GOT3 (cell line): ENCODE results near the gene ABTB1.

Experiments
- DNase-seq: peaks from one replicate; lab custom pipeline; 2025; ENCODE audit warnings: mixed read lengths; lab: John Stamatoyannopoulos, UW

ABTB1 gene

GRCh38 chr3:127672429-127673190 lies at the start of gene ABTB1:
Gene ABTB1 (plus strand): TSS chr3:127672952. CDS start chr3:127673026, 74 bp downstream.
- DNase-seq: peak; percentile 46

DNA sequence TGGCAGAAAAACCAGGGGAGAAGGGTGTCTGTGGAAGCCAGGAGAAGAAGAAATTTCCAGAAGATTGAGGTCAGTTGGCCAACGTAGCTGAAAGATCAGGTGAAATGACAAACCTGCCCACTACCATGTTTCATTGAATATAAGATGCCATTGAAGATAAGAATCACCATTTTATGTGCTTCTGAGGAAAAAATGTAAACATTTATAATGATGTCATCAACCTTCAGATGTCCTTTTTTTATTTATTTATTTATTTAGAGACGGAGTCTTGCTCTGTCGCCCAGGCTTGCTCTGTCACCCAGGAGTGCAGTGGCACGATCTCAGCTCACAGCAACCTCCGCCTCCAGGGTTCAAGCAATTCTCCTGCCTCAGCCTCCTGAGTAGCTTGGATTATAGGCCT lies 48.7 kb upstream of the ABTB1 start:
- no peak for DNase-seq

DNA sequence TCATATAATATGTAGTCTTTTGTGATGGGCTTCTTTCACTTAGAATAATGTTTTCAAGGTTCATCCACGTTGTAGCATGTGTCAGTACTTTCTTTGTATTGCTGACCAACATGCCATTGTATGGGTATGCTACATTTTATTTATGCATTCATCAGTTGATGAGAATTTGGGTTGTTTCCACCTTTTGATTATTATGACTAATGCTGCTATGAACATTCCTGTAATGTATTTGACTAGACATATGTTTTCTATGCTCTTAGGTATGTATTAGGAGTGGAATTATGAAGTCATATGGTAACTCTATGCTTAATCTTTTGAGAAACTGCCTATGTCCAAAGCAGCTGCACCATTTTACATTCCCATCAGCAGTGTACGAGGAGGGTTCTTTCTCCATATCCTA lies 46.9 kb upstream of the ABTB1 start:
- no peak for DNase-seq

GRCh38 chr3:127628426-127628787 lies 44.3 kb upstream of the ABTB1 start:
- DNase-seq: no peak

DNA sequence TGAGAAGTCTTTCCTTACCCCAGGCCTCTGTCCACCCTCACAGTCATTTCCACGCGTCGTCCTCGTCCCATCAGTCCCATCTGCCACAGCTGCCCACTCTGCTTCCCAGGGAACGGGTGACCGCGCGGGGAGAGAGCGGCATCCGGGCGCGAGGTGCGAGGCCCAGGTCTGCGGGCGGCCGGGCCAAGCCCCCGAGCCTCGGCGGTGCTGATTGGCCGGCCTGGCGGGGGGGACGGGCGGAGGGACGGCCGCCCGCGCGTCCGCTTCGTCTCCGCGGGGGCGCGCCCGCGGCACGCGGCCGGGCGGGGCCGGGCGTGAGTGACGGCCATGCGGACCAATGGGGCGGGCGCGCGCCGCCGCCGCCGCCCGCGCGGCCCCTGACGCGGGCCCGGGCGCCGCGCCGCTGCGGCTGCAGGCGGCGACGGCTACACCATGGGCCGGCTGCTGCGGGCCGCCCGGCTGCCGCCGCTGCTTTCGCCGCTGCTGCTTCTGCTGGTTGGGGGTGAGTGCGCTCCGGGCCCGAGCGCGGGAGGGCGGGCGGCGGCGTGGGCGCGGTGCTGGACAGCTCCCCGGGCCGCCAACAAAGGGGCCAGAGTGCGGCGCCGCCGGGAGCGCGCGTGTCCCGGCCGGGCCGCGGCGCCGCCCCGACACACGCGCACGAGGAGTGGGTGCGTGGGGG lies 43.8 kb upstream of the ABTB1 start, which contains the start of gene PODXL2:
PODXL2 (plus strand) TSS at position 398 of the 679 bp plus-strand sequence; CDS start at position 433, 35 bp downstream.
- no peak for DNase-seq

DNA sequence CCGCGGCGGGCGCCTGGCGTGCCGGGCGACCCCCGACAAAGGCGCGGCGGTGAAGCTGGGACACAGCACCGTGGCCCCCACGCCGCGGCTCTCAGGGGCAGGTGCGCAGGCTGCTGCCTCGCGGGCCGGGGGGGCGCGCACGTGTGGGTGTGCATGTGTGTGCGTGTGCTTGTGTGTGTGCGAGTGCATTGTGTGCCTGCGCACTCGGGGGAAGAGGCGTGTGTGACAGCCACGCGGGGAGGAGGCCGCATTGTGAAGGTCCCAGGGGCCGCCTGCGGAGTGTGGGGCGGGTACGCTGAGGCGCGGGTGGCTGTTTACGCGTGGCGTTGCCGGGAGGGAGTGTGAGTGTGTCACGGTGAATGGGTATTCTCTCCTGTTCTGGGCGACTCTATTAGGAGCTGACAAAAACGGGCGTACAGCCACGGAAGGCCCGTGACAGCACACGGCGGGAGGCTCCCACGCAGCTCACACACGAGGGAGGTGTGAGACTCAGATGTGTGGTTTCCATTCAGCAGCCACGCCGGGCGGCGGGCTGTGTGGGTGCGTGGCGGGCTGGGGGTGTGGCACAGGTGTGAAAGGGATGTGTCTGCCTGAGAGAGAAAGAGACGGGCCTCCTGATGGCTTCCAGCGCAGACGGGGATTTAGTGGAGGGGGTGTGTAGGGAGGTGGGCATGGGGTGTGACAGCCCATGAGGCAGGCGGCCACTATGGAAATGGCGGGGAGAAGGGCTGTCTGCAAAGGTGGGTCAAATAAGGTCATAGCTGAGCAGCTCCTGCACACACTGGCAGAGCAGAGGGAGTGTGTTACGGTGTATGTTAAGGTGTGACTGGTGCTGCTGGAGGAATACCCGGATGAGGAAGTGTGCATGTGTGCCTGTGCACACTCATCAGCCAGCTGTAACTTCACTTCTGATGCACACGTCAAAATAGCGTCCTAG lies 43.0 kb upstream of the ABTB1 start:
- no peak for DNase-seq

DNA sequence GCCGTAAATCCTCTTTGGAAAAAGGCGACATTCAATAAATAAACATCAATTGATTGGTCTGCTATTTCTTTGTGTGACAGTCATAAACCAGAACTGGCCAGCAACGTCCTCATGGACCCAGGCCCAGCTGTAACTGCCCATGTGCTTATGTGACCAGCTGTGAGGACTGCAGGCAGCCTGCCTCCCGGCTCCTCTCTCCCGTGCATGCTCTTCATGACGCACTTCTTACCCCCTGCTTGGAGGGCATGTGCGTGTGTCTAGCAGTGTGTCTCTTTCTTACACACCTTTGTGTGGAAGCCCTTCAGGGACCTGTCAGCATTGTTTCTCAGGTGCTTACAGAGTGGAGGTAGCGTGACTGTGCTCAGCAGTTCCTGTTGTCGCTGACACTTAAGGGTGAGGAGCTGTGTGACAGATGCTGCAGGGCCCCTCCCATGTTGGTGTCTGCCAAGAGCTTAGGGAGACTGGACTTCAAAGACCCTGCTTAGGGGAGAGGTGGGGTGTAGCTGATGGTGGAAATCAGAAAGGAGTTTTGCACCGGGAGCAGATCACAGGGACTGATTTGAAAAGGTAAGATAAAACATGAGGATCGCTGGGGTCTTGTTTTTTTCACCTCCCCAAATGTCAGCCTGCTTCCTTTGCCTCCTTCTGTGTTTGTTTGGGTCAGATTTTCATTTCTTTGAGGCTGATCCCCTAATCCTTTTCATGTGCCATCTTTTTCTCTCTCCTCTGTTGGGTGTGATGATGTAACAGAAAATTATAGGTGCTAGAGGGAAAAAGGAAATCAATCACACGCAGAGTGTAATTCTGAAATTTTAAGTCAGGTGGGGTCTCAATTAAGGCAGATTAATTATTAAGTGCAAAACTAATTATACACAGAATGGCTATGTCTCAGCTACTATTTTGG lies 41.7 kb upstream of the ABTB1 start:
- no peak for DNase-seq

DNA sequence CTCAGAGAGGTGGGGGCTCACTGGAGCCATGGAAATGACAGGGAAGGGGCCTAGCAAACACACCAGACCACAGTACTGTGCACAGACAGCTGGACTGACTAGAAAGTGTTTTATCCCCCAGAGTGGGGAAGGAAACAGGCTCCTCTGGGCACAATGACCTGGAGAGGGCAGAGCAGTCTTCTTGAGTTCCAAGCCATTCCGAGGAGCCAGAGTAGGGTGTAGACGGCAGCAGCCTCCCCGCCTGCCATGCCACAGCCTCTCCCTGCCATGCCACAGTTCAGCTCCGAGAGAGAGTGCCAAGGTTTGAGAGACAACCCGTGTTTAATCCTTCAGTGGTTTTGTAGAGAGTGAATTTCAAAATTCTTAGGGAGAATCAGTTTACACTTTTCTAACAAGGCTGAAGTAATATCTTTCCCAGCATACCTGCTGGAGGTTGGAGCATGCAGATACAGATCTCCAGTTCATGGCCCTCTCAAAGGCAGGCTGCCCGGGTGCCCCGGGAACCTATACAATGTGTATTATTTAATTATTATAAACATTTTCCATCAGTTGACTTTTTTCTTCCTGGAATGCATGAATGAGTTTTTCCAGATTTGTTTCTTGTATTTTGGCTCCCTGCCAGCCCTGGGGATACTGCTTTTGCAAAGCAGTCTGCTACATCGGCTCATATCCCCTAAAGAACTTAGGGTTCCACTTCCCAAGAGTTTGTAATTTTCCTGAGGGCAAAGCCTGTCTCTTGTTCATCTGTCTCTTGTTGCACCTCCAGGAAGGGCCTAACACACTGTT lies 40.5 kb upstream of the ABTB1 start:
- DNase-seq: no peak

DNA sequence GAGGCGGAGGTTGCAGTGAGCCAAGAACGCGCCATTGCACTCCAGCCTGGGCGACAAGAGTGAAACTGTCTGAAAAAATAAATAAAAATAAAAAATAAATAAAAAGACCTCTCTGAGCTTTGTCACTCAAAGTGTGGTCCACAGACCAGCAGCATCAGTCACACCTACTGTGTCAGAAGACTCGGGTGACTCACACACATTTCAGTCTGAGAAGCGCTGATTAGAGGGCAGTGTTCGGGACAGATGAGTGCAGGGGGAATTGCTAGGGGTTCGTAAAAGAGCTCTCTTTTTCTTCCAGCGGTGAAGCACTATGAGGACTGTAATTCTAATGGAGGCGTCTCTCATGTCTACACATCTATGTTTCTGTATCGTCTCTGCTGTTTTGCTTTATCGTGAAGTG lies 38.1 kb upstream of the ABTB1 start:
- DNase-seq: no peak

DNA sequence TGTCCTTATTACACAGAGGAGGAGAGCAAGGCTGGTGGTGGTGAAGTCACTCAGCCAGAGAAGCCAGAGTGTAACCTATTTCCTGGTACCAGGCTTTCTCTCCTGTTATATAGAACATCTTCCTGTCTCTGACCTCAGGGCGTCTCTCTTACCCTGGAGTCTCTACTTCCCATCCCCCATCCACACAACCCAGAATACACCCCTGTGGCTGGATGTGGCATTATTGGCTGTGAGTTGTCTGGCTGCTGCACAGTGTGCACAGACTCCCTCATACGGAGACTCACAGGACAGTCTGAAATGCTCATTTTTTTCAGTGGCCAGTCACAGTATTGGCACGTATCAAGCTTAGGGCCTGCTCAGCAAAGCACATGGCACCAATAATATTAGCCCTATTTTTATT lies 35.2 kb upstream of the ABTB1 start:
- DNase-seq: no peak

DNA sequence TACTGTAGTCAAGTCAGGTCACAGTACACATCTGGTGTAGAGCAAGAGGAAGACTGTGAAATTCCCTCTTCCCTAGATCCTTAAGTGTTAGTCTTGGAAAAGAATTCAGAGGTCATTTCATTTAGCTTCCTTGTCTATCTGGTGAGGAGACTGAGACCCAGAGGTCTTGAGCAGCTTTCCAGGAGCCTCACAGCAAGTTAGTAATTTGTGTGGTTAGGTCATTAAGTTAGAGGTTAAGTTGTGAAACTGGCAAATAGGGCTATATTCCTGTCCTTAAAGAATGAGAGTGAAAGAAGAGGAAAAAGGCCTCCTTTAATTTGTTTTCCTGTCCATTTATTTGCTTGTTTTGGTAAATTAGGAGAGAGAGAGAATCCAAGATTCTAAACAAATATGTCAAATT lies 34.8 kb upstream of the ABTB1 start:
- DNase-seq: no peak

DNA sequence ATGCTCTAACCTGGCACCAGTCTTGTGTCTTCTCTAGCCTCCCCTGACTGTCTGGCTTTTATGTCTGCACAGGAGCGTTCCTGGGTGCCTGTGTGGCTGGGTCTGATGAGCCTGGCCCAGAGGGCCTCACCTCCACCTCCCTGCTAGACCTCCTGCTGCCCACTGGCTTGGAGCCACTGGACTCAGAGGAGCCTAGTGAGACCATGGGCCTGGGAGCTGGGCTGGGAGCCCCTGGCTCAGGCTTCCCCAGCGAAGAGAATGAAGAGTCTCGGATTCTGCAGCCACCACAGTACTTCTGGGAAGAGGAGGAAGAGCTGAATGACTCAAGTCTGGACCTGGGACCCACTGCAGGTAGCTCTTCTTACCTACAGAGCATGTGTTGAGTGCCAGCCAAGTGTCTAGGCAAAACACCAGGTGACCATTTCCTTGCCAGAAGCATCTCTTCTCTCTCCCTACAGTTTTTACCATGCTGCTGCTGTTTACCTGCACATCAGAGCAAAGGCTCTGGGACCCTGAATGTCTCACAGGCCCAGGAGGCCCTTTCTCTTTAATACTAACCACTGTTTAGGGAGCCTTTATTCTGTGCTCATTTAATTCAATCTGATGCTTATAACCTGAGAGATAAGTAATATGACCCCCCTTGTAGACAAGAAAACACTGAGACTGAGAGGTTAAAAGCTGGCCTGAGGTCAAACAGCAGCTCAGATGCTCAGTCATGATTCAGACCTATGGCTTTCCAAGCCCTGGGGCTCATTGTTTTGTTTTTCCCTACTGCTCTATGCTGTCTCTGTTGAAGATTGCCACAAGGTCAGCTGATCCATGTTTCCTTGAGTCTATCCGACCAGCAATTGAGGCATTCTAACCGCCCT lies 33.3 kb upstream of the ABTB1 start:
- no peak for DNase-seq

DNA sequence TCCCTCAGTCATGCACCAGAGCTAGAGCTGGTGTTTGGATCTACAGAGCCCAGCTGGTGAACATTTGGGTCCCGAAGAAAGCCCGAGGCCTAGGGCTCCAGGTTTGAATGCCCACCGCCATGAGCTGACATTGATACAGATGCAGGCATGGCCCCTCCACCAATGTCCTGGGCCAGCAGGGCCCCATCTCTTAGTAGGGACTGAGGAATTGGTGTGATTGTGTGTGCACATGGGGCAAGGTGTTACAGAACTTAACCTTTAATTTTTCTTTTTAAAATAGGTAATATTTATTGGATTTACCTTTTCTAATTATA lies 32.8 kb upstream of the ABTB1 start:
- no peak for DNase-seq

DNA sequence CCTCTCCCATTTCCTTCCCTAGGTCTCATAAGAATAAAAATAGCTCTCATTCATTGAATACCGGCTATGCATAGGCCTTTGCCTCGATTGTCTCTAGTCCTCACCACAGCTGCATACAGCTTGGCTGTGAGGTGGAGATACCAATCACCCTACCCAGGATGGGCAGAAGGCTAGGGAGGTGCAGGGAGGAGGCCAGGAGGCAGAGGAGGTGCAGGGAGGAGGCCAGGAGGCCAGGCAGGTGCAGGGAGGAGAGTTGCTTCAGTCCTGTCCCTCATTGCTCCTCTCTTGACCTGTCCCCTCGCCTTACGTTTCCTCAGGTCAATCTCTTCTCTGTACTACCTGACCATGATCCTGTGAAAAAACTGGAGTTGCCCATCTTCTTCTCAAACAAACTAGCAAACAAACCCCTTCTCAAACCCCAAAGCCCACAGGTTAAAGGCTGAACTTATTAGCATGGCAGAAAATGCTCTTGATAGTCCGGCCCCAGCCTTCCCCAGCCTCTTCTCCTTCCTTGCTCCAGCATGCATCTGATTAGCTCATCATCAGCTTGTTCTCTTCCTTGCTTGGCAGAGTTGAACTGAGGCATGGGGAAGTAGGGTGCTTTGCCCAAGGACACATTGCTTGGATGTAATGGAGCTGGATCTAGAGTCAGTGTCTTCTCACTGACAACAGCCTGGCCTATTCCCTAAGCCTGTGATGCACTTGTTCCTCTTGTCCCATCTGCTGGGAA lies 27.9 kb upstream of the ABTB1 start:
- no peak for DNase-seq

DNA sequence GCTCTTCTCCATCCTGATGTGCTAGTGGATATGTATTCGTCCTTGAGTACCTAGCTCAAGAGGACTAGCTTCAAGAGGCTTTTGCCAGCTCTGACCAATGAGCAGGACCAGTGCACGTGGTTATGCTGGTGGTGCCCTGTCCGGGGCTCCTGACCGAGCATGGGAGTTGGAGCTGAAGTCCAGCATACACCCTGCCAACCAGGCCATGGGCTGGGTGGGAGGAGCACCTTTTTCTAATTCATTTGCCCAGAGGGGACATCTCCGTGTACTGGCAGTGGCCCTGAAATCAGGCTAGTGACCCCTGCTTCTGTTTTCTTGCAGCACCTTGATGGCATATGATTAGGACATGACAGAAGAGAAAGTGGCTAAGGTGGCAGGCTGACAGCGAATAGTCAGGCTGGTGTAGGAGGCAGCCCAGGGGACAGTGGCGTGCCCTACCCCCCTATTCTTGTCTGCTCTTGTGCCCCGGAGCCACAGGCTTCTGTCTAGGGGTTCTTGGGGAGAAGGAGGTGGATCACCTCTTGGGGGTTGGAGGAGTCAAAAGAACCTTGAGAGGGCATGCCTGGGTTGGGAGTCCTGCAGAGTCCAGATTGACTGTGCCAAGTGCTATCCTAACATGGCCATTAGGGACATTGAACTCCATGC lies 27.3 kb upstream of the ABTB1 start:
- DNase-seq: no peak

DNA sequence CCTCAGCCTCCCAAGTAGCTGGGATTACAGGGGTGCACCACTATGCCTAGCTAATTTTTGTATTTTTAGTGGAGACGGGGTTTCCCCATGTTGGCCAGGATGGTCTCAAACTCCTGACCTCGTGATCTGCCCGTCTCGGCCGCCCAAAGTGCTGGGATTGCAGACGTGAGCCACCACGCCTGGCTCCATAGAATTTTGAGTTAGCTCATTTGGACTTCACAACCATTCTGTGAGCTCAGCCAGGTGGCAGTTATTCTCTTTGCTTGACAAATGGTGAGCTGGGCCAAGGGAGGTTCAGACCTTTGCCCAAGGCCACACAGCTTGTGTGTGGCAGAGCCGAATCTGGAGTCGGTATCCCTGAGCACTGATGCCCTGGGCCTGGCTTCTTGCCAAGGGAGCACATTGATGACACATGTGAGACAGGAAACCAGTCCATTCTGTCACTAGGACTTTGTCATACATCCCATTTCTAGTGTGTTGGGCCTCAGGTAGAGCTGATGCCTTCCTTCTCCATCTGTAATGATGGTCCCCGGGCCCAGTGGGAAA lies 26.2 kb upstream of the ABTB1 start:
- DNase-seq: no peak

GRCh38 chr3:127647166-127647844 lies 25.4 kb upstream of the ABTB1 start:
- no peak for DNase-seq

GRCh38 chr3:127647845-127648204 lies 24.9 kb upstream of the ABTB1 start:
- no peak for DNase-seq
